Neuronal stem cell (in vitro differentiated cells): ENCODE results near the gene ZNF248.
"Not testable (repeated sequence)": the region's sequence is repeated elsewhere in the genome, so short reads cannot be mapped to it uniquely, and the experiment has no call there.

Experiments used
- DNase-seq: peaks from one replicate; pipeline ENCODE4 v3.0.0-alpha.2; 2013; ENCODE audit warnings: low spot score
- H2AFZ ChIP-seq: one replicate; pipeline ENCODE4 v1.6.1; 2013; ENCODE audit warnings: mild to moderate bottlenecking, low read length, inconsistent platforms
- H2AK5ac ChIP-seq: 2 replicates; pipeline ENCODE4 v1.6.1; 2013; ENCODE audit warnings: low read depth, mild to moderate bottlenecking, inconsistent platforms, low read length, moderate library complexity, mixed read lengths
- H2BK120ac ChIP-seq: 2 replicates; pipeline ENCODE4 v1.6.1; 2013; ENCODE audit warnings: low read depth, mild to moderate bottlenecking, inconsistent platforms, low read length, moderate library complexity, mixed read lengths
- H2BK12ac ChIP-seq: one replicate; pipeline ENCODE4 v1.6.1; 2013; ENCODE audit warnings: low read length, inconsistent platforms
- H2BK15ac ChIP-seq: 2 replicates; pipeline ENCODE4 v1.6.1; 2013; ENCODE audit warnings: mild to moderate bottlenecking, low read length, inconsistent platforms, mixed read lengths
- H2BK5ac ChIP-seq: one replicate; pipeline ENCODE4 v1.6.1; 2013; ENCODE audit warnings: inconsistent platforms, mild to moderate bottlenecking, low read length, moderate library complexity
- H3K14ac ChIP-seq: one replicate; pipeline ENCODE4 v1.6.1; 2013; ENCODE audit warnings: low read length, inconsistent platforms
- H3K18ac ChIP-seq: 2 replicates; pipeline ENCODE4 v1.6.1; 2013; ENCODE audit warnings: low read length, inconsistent platforms
- H3K23ac ChIP-seq: 2 replicates; pipeline ENCODE4 v1.6.1; 2013; ENCODE audit warnings: low read depth, mild to moderate bottlenecking, mixed read lengths, low read length, inconsistent platforms; ENCODE audit not compliant: poor library complexity
- H3K27ac ChIP-seq: replicated peaks from 3 replicates; pipeline ENCODE4 v1.5.1; 2013; ENCODE audit warnings: low read length, inconsistent platforms
- H3K27me3 ChIP-seq, 3 experiments: 2 replicates each; pipeline ENCODE4 v1.6.1; 2013; ENCODE audit warnings: low read length in 3 of 3, mild to moderate bottlenecking in 2 of 3, inconsistent platforms in 1 of 3, low read depth in 1 of 3, mixed read lengths in 1 of 3, moderate library complexity in 1 of 3; ENCODE audit not compliant: control insufficient read depth in 3 of 3, insufficient read depth in 3 of 3
- H3K36me3 ChIP-seq, 2 donors: replicated peaks in 1 of 2; 2 replicates each; pipeline ENCODE4 v1.6.1; 2013; ENCODE audit warnings: low read length in 2 of 2; ENCODE audit not compliant: control insufficient read depth in 2 of 2, insufficient read depth in 2 of 2
- H3K4ac ChIP-seq: 2 replicates; pipeline ENCODE4 v1.6.1; 2013; ENCODE audit warnings: inconsistent platforms, mild to moderate bottlenecking, low read length, moderate library complexity
- H3K4me1 ChIP-seq, 2 donors: 1 replicate in 1 of 2; 2 replicates in 1 of 2; pipeline ENCODE4 v1.6.1; 2013; ENCODE audit warnings: low read length in 2 of 2, low read depth in 1 of 2; ENCODE audit not compliant: control insufficient read depth in 2 of 2, insufficient read depth in 1 of 2
- H3K4me2 ChIP-seq: one replicate; pipeline ENCODE4 v1.6.1; 2013; ENCODE audit warnings: mild to moderate bottlenecking, low read length, inconsistent platforms; ENCODE audit not compliant: insufficient read depth, poor library complexity, severe bottlenecking
- H3K4me3 ChIP-seq, 2 donors: 2 replicates each; pipeline ENCODE4 v1.5.1; 2013; ENCODE audit warnings: low read length in 2 of 2, mild to moderate bottlenecking in 2 of 2, inconsistent platforms in 1 of 2, moderate library complexity in 1 of 2
- H3K79me1 ChIP-seq: one replicate; pipeline ENCODE4 v1.6.1; 2013; ENCODE audit warnings: low read depth, mild to moderate bottlenecking, inconsistent platforms, low read length, moderate library complexity
- H3K9ac ChIP-seq: one replicate; pipeline ENCODE4 v1.6.1; 2013; ENCODE audit warnings: mild to moderate bottlenecking, low read depth, low read length, inconsistent platforms; ENCODE audit not compliant: poor library complexity
- H3K9me3 ChIP-seq, 2 donors: replicated peaks in 1 of 2; 2 replicates each; pipeline versions ENCODE3 to v1.6.1; 2013; ENCODE audit warnings: low read length in 2 of 2, mild to moderate bottlenecking in 2 of 2, inconsistent platforms in 1 of 2, low read depth in 1 of 2, mixed read lengths in 1 of 2, moderate library complexity in 1 of 2; ENCODE audit not compliant: control insufficient read depth in 2 of 2, insufficient read depth in 1 of 2
- H4K8ac ChIP-seq: one replicate; pipeline ENCODE4 v1.6.1; 2013; ENCODE audit warnings: low read depth, mild to moderate bottlenecking, inconsistent platforms, low read length, moderate library complexity
- H4K91ac ChIP-seq: one replicate; pipeline ENCODE4 v1.6.1; 2013; ENCODE audit warnings: low read length, low read depth, mild to moderate bottlenecking, inconsistent platforms; ENCODE audit not compliant: poor library complexity
- WGBS, 2 donors: extraction: QIAGEN DNeasy Blood & Tissue Kit; methylation state at CpG; one replicate each; pipeline ENCODE4 v1.1.7; 2013; ENCODE audit warnings: missing lambda C conversion rate in 2 of 2, mixed read lengths in 1 of 2; ENCODE audit not compliant: insufficient read length in 2 of 2, insufficient replicate concordance in 1 of 2; ENCODE audit errors: extremely low coverage in 2 of 2; 5-methylcytosine and 5-hydroxymethylcytosine counted together

Gene ZNF248

GRCh38 chr10:37860494-37861190 lies 3.2 kb upstream of the ZNF248 start:
- H2AFZ ChIP-seq = no peak overlapping the region
- H3K4me1 ChIP-seq = peaks cover 0 to 4% of the 10 kb centered on the region in 2 donors
- H3K18ac ChIP-seq = no peak overlapping the region
- no CpG with 5 or more reads among the region's 2 CpGs for WGBS, 2 donors
- no peak overlapping the region for H2BK5ac ChIP-seq
- DNase-seq = no peak
- H3K4ac ChIP-seq = no peak overlapping the region
- no peak overlapping the region for H3K14ac ChIP-seq
- H3K4me2 ChIP-seq = no peak overlapping the region
- no peak overlapping the region for H4K8ac ChIP-seq
- H3K27me3 ChIP-seq = no peaks in the 10 kb centered on the region
- H3K27ac ChIP-seq = no peak overlapping the region
- no peak overlapping the region for H3K4me3 ChIP-seq
- no peaks in the 10 kb centered on the region for H3K79me1 ChIP-seq
- no peak overlapping the region for H2BK12ac ChIP-seq
- H4K91ac ChIP-seq = no peak overlapping the region
- no peak overlapping the region for H3K9ac ChIP-seq
- H3K23ac ChIP-seq = no peak overlapping the region
- H3K9me3 ChIP-seq = no peaks in the 10 kb centered on the region
- no peak overlapping the region for H2AK5ac ChIP-seq
- no peak overlapping the region for H2BK15ac ChIP-seq
- no peak overlapping the region for H2BK120ac ChIP-seq
- no peaks in the 10 kb centered on the region for H3K36me3 ChIP-seq

DNA sequence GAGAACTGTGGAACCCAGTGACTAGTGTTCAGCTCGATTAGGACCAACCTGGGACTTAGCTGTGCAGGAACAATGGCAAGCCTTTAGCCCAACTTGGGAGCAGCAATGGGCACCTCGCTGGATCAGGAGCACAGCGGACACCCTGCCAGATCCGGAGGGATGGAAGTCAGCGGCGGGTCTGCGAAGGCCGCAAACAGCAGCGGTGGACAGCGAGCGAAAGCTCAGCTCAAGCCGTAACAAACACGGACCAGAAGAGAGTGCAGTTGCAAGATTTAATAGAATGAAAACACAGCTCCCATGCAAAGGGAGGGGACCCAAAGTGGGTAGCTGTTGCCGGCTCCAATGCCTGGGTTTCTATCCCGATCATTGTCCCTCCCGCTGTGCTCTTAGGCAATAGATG lies 1.9 kb upstream of the ZNF248 start:
- H3K27ac ChIP-seq, H3K9ac ChIP-seq, H3K18ac ChIP-seq, H3K4ac ChIP-seq, H3K4me3 ChIP-seq, H3K23ac ChIP-seq, H2AK5ac ChIP-seq, H2BK5ac ChIP-seq, H2BK120ac ChIP-seq, H4K8ac ChIP-seq, H3K9me3 ChIP-seq, H3K4me2 ChIP-seq, H2BK15ac ChIP-seq, H3K4me1 ChIP-seq, H4K91ac ChIP-seq, H3K14ac ChIP-seq, DNase-seq, H3K79me1 ChIP-seq, H2BK12ac ChIP-seq, H3K27me3 ChIP-seq, H3K36me3 ChIP-seq, H2AFZ ChIP-seq: not testable (repeated sequence)
- no CpG with 5 or more reads among the region's 16 CpGs for WGBS, 2 donors

- no peak for DNase-seq
- peak overlapping the region; percentile 63 for H3K27ac ChIP-seq
- H4K91ac ChIP-seq = no peak overlapping the region
- no peak overlapping the region for H4K8ac ChIP-seq
- H2BK5ac ChIP-seq = no peak overlapping the region
- H3K27me3 ChIP-seq = no peaks in the 10 kb centered on the region
- H3K4me2 ChIP-seq = peak overlapping the region; percentile 67
- H2AFZ ChIP-seq = no peak overlapping the region
- H3K9ac ChIP-seq = peak overlapping the region; percentile 72
- peaks cover 0 to 4% of the 10 kb centered on the region in 2 donors for H3K4me1 ChIP-seq
- no peaks in the 10 kb centered on the region for H3K36me3 ChIP-seq
- no peaks in the 10 kb centered on the region for H3K79me1 ChIP-seq
- H3K14ac ChIP-seq = no peak overlapping the region
- H2BK120ac ChIP-seq = no peak overlapping the region
- peak overlapping the region in 1 of 2 donors; percentile 80 for H3K4me3 ChIP-seq
- H3K4ac ChIP-seq = no peak overlapping the region
- H3K23ac ChIP-seq = no peak overlapping the region
- peak overlapping the region; percentile 7 for H3K18ac ChIP-seq
- no peak overlapping the region for H2BK15ac ChIP-seq
- H3K9me3 ChIP-seq = no peaks in the 10 kb centered on the region
- peak overlapping the region; percentile 47 for H2AK5ac ChIP-seq
- H2BK12ac ChIP-seq = no peak overlapping the region
- WGBS, 2 donors = no CpG with 5 or more reads among the region's 16 CpGs
Measured at GRCh38 chr10:37856881-37857286, 526 bp downstream of the ZNF248 start.

DNA sequence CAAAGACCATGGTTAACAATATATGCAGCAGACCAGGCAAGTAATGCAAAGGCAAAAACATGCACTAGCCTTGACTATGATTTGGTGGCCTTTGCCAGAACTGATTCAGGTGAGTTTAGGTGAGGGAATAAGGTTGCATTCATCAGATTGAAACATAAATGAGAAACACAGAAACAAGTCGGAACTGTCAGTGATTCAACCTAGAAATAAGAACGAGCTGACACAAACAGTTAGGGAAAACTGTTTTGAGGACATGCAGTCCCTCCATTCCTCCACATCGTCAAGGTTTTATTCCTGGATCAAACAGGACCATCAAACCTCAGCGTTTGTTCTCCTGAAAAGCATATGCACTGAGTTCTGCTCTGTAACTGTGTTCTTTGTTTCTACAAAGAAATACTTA lies 1.8 kb downstream of the ZNF248 start:
- H3K27ac ChIP-seq = no peak overlapping the region
- no peak overlapping the region for H2BK120ac ChIP-seq
- H3K4me3 ChIP-seq = no peak overlapping the region
- peaks cover 0 to 4% of the 10 kb centered on the region in 2 donors for H3K4me1 ChIP-seq
- no peak overlapping the region for H3K4me2 ChIP-seq
- H2BK12ac ChIP-seq = no peak overlapping the region
- no peaks in the 10 kb centered on the region for H3K79me1 ChIP-seq
- no peak overlapping the region for H2BK15ac ChIP-seq
- H3K4ac ChIP-seq = no peak overlapping the region
- H3K23ac ChIP-seq = no peak overlapping the region
- H3K9ac ChIP-seq = no peak overlapping the region
- no peak overlapping the region for H4K8ac ChIP-seq
- H3K36me3 ChIP-seq = no peaks in the 10 kb centered on the region
- H2BK5ac ChIP-seq = no peak overlapping the region
- no peak overlapping the region for H2AFZ ChIP-seq
- no peak overlapping the region for H3K18ac ChIP-seq
- no peaks in the 10 kb centered on the region for H3K27me3 ChIP-seq
- H3K9me3 ChIP-seq = no peaks in the 10 kb centered on the region
- no peak overlapping the region for H2AK5ac ChIP-seq
- no peak overlapping the region for H4K91ac ChIP-seq
- no peak overlapping the region for H3K14ac ChIP-seq
- no CpG with 5 or more reads among the region's 4 CpGs for WGBS, 2 donors
- no peak for DNase-seq
